Endothelial cell (in vitro differentiated cells): ENCODE data around the gene ADCY5. TPM values are rescaled to one million over a fixed set of nuclear protein-coding genes. Genes with fewer than 3 reads are reported as not detected.

Source experiments
- DNase-seq: peaks from one replicate; pipeline ENCODE4 v3.0.0; 2021; ENCODE audit warnings: low spot score
- H3K27ac Mint-ChIP-seq: one replicate; pipeline ENCODE4 v1.8.0; 2021; ENCODE audit warnings: mixed read lengths, inconsistent platforms; ENCODE audit not compliant: unreplicated experiment
- H3K27me3 Mint-ChIP-seq: one replicate; pipeline ENCODE4 v1.8.0; 2021; ENCODE audit warnings: mild to moderate bottlenecking, moderate library complexity, mixed read lengths, inconsistent platforms; ENCODE audit not compliant: unreplicated experiment
- H3K36me3 Mint-ChIP-seq: one replicate; pipeline ENCODE4 v1.8.0; 2021; ENCODE audit warnings: mild to moderate bottlenecking, low read depth, mixed read lengths, inconsistent platforms; ENCODE audit not compliant: unreplicated experiment
- H3K4me1 Mint-ChIP-seq: one replicate; pipeline ENCODE4 v1.8.0; 2021; ENCODE audit warnings: mild to moderate bottlenecking, mixed read lengths, inconsistent platforms; ENCODE audit not compliant: unreplicated experiment
- H3K4me3 Mint-ChIP-seq: one replicate; pipeline ENCODE4 v1.8.0; 2021; ENCODE audit warnings: mild to moderate bottlenecking, mixed read lengths, inconsistent platforms; ENCODE audit not compliant: unreplicated experiment
- H3K9me3 Mint-ChIP-seq: one replicate; pipeline ENCODE4 v1.8.0; 2021; ENCODE audit warnings: mixed read lengths, inconsistent platforms; ENCODE audit not compliant: unreplicated experiment
- total RNA-seq: library from RNA; stranded (reverse); fragmentation: NEBNext Ultra II Directional; extraction: Animal tissue kit (Norgen Biotek cat#: 25700); gene quantifications from one replicate; pipeline ENCODE4 v1.2.1, GENCODE V29; 2021; ENCODE audit not compliant: unreplicated experiment
- TF ChIP-seq, protein P1 (sequence below): fragments of 200-600 bp; sonication (generic); IDR thresholded peaks from one replicate; pipeline ENCODE4 v1.5.0; 2021; ENCODE audit warnings: antibody characterized with exemption; ENCODE audit not compliant: unreplicated experiment

ADCY5 gene
- total RNA-seq, 1 donor from 2014 or later: 1.0 TPM

GRCh38 chr3:123262226-123262625, 186.7 kb downstream of the ADCY5 start:
- H3K27ac Mint-ChIP-seq: no peak overlapping the region
- no peaks in the 10 kb centered on the region for H3K4me1 Mint-ChIP-seq
- TF ChIP-seq, protein P1, sequence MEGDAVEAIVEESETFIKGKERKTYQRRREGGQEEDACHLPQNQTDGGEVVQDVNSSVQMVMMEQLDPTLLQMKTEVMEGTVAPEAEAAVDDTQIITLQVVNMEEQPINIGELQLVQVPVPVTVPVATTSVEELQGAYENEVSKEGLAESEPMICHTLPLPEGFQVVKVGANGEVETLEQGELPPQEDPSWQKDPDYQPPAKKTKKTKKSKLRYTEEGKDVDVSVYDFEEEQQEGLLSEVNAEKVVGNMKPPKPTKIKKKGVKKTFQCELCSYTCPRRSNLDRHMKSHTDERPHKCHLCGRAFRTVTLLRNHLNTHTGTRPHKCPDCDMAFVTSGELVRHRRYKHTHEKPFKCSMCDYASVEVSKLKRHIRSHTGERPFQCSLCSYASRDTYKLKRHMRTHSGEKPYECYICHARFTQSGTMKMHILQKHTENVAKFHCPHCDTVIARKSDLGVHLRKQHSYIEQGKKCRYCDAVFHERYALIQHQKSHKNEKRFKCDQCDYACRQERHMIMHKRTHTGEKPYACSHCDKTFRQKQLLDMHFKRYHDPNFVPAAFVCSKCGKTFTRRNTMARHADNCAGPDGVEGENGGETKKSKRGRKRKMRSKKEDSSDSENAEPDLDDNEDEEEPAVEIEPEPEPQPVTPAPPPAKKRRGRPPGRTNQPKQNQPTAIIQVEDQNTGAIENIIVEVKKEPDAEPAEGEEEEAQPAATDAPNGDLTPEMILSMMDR: no peak
- no peak for DNase-seq
- H3K9me3 Mint-ChIP-seq: no peaks in the 10 kb centered on the region
- no peaks in the 10 kb centered on the region for H3K27me3 Mint-ChIP-seq
- H3K4me3 Mint-ChIP-seq: no peak overlapping the region
- peaks cover 4% of the 10 kb centered on the region for H3K36me3 Mint-ChIP-seq

- no peaks in the 10 kb centered on the region for H3K4me1 Mint-ChIP-seq
Observed at GRCh38 chr3:123261666-123262065, 187.2 kb downstream of the ADCY5 start.

DNA sequence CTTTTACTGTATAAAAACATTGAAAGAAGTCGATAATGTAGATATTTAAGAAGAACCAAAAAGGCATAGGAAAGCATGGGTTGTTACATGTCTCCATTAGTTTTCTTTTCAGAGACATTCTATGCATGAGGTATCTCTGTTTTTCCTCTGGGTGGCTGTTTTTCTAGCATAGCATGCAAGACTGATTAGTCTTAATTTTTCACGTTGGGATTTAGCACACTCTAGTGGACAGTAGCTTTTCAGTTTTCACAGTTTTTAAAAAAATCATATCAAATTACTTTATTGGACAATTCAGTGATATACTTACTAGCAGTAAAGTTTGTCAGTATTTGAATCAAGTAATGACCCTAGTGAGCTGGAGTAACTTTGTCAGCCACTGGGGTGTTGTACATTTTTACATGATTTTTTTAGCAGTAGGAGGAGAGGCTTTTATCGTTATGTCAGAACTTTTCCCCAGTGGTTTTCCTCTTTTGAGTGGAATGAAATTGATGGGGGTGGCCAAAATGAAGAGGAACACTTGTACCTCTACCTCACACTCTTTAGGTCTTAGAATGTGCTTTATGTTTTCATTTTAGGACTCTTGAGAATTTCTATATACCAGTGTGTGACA, 190.0 kb downstream of the ADCY5 start:
- peaks cover 5% of the 10 kb centered on the region for H3K4me1 Mint-ChIP-seq
- H3K36me3 Mint-ChIP-seq: no peaks in the 10 kb centered on the region
- no peaks in the 10 kb centered on the region for H3K27me3 Mint-ChIP-seq
- TF ChIP-seq, protein P1: no peak
- H3K4me3 Mint-ChIP-seq: no peak overlapping the region
- DNase-seq: no peak
- H3K27ac Mint-ChIP-seq: no peak overlapping the region
- no peaks in the 10 kb centered on the region for H3K9me3 Mint-ChIP-seq

More at GRCh38 chr3:123261666-123262065, 187.2 kb downstream of the ADCY5 start:
- H3K36me3 Mint-ChIP-seq: peaks cover 4% of the 10 kb centered on the region
- H3K4me3 Mint-ChIP-seq: no peak overlapping the region
- TF ChIP-seq, protein P1: no peak
- H3K27ac Mint-ChIP-seq: no peak overlapping the region
- no peaks in the 10 kb centered on the region for H3K27me3 Mint-ChIP-seq
- H3K9me3 Mint-ChIP-seq: no peaks in the 10 kb centered on the region
- no peak for DNase-seq

DNA sequence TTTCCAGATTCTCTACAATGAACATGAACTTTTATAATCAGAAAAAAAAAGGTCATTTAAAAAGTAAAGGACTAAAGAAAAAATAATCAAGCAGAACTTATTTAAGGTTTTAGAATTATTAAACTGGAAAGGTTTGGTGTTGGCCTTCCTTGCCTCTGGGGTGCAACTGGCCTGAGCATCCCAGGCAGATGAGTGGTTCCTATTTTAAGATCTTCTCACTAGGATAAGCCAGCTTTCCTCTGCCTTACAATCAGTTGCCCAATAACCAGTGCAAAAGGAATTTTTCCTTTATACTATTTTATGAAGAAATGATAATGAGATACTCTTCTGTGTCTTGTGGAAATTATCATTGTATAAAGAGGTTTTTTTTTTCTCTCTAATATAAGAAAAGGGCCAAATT, 190.5 kb downstream of the ADCY5 start:
- Mint-ChIP-seq H3K27me3 (no peaks in the 10 kb centered on the region), H3K9me3 (no peaks in the 10 kb centered on the region), H3K4me3 (no peak overlapping the region), H3K4me1 (peaks cover 5% of the 10 kb centered on the region), H3K27ac (no peak overlapping the region), H3K36me3 (no peaks in the 10 kb centered on the region)
- DNase-seq: no peak
- TF ChIP-seq, protein P1: no peak

- H3K27me3 Mint-ChIP-seq: no peaks in the 10 kb centered on the region
- H3K4me3 Mint-ChIP-seq: no peak overlapping the region
- H3K36me3 Mint-ChIP-seq: no peaks in the 10 kb centered on the region
- no peak for DNase-seq
- no peaks in the 10 kb centered on the region for H3K9me3 Mint-ChIP-seq
- H3K4me1 Mint-ChIP-seq: peaks cover 5% of the 10 kb centered on the region
- H3K27ac Mint-ChIP-seq: no peak overlapping the region
- TF ChIP-seq, protein P1: no peak
Observed at GRCh38 chr3:123256256-123256655, 192.6 kb downstream of the ADCY5 start.
